SW480 (cell line): Measurements from ENCODE around the gene KLHDC4.
A peak's percentile ranks its signal among the peaks of the same experiment; 100 is the strongest.
"Not testable (repeated sequence)": the region's sequence is repeated elsewhere in the genome, so short reads cannot be mapped to it uniquely, and the experiment has no call there.

ENCODE experiments used
- DNase-seq: peaks from one replicate; pipeline ENCODE4 v3.0.0-alpha.2; 2016; ENCODE audit warnings: low spot score

The KLHDC4 gene

GRCh38 chr16:87788730-87789436 lies 23.1 kb upstream of the KLHDC4 start:
- DNase-seq, result not testable (repeated sequence)

DNA sequence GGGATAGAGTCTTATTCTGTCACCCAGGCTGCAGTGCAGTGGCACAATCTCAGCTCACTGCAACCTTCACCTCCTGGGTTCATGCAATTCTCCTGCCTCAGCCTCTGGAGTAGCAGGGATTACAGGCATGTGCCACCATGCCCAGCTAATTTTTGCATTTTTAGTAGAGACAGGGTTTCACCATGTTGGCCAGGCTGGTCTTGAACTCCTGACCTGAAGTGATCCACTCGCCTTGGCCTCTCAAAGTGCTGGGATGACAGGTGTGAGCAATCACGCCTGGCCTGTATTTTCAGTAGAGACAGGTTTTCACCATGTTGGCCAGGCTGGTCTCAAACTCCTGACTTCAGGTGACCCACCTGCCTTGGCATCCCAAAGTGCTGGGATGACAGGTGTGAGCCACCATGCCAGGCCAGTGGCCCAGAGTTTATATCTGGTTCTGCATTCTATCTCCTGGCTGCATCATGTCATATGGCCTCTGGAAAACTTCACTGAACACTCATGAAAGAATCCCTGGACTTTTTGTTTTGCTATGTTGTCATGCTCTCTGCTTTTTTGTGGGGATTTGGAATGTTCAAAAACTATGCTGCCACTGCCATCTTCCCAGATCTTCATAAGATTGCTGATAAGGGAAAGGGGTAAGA lies 21.8 kb upstream of the KLHDC4 start:
- not testable (repeated sequence) for DNase-seq

DNA sequence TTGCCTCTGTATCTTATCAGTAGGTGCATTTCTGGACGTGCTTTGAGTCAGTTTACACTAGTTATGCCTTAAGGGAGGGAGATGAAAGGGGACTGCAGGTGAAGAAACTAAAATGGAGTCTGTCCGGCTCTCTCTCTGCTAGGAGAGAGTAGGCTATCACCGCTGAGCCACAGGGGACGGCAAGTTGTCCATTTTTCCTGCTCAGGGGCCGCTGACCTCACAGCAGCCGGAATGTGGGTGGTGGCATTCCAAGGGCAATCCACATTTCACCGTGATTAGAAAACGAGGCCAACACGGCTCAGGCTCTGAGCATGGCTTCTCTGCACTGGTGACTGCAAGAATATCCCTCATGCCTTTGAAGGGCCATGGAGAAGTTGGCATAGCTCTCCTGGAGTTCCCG lies 19.0 kb upstream of the KLHDC4 start:
- DNase-seq, result no peak

- no peak for DNase-seq
Measured at GRCh38 chr16:87782033-87782432, 16.2 kb upstream of the KLHDC4 start.

DNA sequence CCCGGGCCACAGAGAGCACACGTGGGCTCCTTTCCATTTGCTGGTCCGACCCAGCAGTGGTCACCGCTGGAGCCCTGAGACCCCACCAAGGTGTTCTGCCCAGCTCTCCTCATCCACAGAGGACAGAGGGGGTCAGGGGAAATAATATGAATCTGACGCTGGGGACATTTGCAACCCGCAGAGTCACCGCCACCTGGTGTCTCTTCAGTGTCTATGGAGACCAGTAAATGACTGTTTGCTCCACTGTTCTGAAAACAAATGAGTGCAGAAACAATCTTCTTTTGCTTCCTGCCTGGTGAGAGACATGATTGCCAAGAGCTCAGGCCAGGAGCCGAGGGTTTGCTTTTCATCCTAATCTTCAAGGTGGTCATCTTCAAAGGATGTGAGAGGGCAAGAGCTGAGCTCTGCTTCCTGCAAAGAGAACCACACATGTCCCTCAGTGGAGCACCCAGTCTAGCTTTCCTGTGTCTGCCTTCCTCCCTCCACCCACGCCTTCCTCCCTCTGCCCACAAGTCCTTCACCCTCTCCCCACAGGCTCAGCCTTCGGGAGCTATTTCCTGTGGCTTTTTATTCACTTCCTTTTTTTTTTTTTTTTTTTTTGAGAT lies 14.7 kb upstream of the KLHDC4 start:
- DNase-seq, result peak; percentile 93

- DNase-seq, result peak; percentile 97
Measured at GRCh38 chr16:87778830-87779579, 13.2 kb upstream of the KLHDC4 start.

DNA sequence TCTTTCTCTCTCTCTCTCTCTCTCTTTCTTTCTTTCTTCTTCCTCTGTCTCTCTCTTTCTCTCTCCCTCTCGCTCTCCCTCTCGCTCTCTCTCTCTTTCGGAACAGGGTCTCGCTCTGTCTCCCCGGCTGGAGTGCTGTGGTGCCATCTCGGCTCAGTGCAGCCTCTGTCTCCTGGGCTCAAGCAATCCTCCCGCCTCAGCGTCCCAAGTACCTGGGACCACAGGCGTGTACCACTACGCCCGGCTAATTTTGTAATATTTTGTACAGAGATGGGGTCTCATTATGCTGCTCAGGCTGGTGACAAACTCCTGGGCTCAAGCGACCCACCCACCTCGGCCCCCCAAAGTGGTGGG lies 12.7 kb upstream of the KLHDC4 start:
- DNase-seq, result no peak

DNA sequence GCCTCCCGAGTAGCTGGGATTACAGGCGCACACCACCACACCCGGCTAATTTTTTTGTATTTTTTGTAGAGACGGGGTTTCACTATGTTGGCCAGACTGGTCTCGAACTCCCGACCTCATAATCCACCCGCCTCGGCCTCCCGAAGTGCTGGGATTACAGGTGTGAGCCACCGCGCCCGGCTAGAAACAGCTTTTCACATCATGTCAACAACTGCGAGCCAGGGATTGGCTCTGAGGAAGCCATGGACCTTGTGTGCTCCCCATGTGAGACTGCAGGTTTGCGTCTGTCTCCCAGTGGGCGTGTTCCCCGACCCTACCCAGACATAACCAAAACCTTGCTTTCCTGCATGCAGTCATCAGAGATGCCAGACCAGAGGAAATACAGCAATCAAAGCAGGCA lies 8.1 kb upstream of the KLHDC4 start:
- DNase-seq, result not testable (repeated sequence)

GRCh38 chr16:87767456-87767855 lies 1.7 kb upstream of the KLHDC4 start:
- not testable (repeated sequence) for DNase-seq

- DNase-seq, result no peak
Measured at GRCh38 chr16:87766485-87766797, 655 bp upstream of the KLHDC4 start.

DNA sequence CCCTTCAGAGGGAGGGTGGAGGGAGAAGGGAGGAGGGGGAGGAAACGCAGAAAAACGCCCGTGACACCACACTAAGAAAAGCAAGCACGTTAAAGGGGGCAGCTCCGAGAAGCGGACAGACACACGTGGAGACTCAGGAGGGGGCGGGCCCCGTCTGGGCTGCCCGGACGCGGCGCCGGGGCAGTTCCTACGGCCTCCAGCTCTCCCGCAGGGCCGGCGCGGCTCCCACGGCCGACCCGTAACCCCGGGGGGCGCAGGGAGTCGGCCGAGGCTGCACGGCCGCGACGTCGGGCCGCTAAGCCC lies 362 bp downstream of the KLHDC4 start:
- no peak for DNase-seq

GRCh38 chr16:87764600-87765472 lies 950 bp downstream of the KLHDC4 start:
- DNase-seq, result no peak

- no peak for DNase-seq
Measured at GRCh38 chr16:87762620-87763019, 3.2 kb downstream of the KLHDC4 start.

- DNase-seq, result no peak
Measured at GRCh38 chr16:87762071-87762571, 3.7 kb downstream of the KLHDC4 start.

GRCh38 chr16:87761060-87761459 lies 4.7 kb downstream of the KLHDC4 start:
- no peak for DNase-seq

- no peak for DNase-seq
Measured at GRCh38 chr16:87757841-87758426, 7.9 kb downstream of the KLHDC4 start.

DNA sequence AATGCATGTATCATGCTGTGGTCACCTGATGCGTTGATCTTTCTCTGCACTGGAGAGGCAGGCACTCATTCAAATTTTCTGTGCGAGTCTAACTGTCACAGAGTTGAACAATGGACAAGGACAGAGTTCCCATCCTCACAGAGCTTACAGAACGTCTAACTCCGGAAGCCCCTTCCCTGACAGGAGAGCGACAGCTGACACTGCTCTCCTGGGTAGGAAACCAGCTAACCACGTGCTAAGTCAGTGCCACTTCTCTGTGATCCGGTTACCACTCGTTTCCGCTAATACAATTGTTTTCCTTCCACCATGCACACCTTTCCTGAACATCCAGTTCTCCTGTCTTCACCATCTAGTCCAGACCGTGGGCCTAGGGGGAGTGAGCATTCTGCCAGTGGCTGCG lies 11.3 kb downstream of the KLHDC4 start:
- DNase-seq, result no peak

- no peak for DNase-seq
Measured at GRCh38 chr16:87747626-87748414, 18.0 kb downstream of the KLHDC4 start.

DNA sequence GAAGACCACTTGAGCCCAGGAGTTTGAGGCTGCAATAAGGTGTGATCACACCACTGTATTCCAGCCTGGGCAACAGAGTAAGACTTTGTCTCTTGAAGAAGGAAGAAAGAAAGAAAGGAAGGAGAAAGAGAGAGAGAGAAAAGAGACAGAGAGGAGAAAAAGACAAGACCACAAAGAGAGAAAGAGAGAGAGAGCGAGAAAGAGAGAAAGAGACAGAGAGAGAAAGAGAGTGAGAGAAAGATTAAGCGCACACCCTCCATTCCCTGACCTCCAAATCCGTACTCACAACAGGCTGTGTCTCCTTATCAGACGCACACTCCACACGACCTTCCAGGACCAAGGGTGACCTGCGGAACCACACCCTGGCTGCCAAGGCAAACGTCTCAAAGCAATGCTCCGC lies 19.6 kb downstream of the KLHDC4 start:
- DNase-seq, result no peak

- peak; percentile 55 for DNase-seq
Measured at GRCh38 chr16:87744750-87745514, 20.9 kb downstream of the KLHDC4 start.
